Activated T-cell treated with anti-CD3 and anti-CD28 coated beads, Interleukin-2, amount 50 U/mL, for 72 hours (primary cell): ENCODE data around the gene RNLS. TPM values are rescaled to one million over a fixed set of nuclear protein-coding genes. Genes with fewer than 3 reads are reported as not detected.
"Not testable (repeated sequence)": the region's sequence is repeated elsewhere in the genome, so short reads cannot be mapped to it uniquely, and the experiment has no call there.

ENCODE experiments used
- ATAC-seq, 2 donors: fragments of 150-1000 bp; cut with Tn5 transposase; replicated peaks in 1 of 2; 2 replicates each; pipeline ENCODE4 v1.10.0; 2021; ENCODE audit warnings: moderate library complexity in 2 of 2, mild to moderate bottlenecking in 1 of 2
- DNase-seq, 2 donors: peaks; one replicate each; pipeline ENCODE4 v3.0.0; 2021 to 2022; ENCODE audit warnings: mixed read lengths in 1 of 2
- H3K27ac Mint-ChIP-seq: one replicate; pipeline ENCODE4 v1.8.0; 2022; ENCODE audit warnings: mild to moderate bottlenecking, moderate library complexity, mixed read lengths
- H3K27me3 Mint-ChIP-seq: one replicate; pipeline ENCODE4 v1.8.0; 2022; ENCODE audit warnings: low read depth, mixed read lengths
- H3K36me3 Mint-ChIP-seq, 2 donors: one replicate each; pipeline ENCODE4 v1.8.0; 2022; ENCODE audit warnings: mixed read lengths in 2 of 2, mild to moderate bottlenecking in 1 of 2; ENCODE audit not compliant: insufficient read depth in 2 of 2
- H3K4me1 Mint-ChIP-seq: one replicate; pipeline ENCODE4 v1.8.0; 2022; ENCODE audit warnings: low read depth, mixed read lengths
- H3K4me3 Mint-ChIP-seq, 2 donors: one replicate each; pipeline ENCODE4 v1.8.0; 2022; ENCODE audit warnings: mild to moderate bottlenecking in 2 of 2, mixed read lengths in 2 of 2, moderate library complexity in 2 of 2
- H3K9me3 Mint-ChIP-seq, 2 donors: one replicate each; pipeline ENCODE4 v1.8.0; 2022; ENCODE audit warnings: mixed read lengths in 2 of 2
- total RNA-seq, 2 donors: library from RNA; stranded (reverse); gene quantifications; one replicate each; pipeline ENCODE4 v1.2.3, GENCODE V29; 2022

The RNLS gene
- total RNA-seq, 2 donors from 2014 or later = 2.6 to 6.2 TPM

GRCh38 chr10:88286030-88286429, 297.1 kb downstream of the RNLS start:
- DNase-seq (no peak), ATAC-seq (no peak)
- Mint-ChIP-seq H3K36me3 (no peaks in the 10 kb centered on the region), H3K4me3 (no peak overlapping the region), H3K4me1 (peaks cover 16% of the 10 kb centered on the region), H3K9me3 (peaks cover 0 to 2% of the 10 kb centered on the region in 2 donors), H3K27ac (no peak overlapping the region), H3K27me3 (no peaks in the 10 kb centered on the region)

- Mint-ChIP-seq H3K27ac (no peak overlapping the region), H3K4me3 (no peak overlapping the region), H3K27me3 (no peaks in the 10 kb centered on the region), H3K9me3 (peaks cover 0 to 3% of the 10 kb centered on the region in 2 donors), H3K36me3 (no peaks in the 10 kb centered on the region), H3K4me1 (peaks cover 39% of the 10 kb centered on the region)
- no peak for DNase-seq
- ATAC-seq = peak in 1 of 2 donors; percentile 31
These were observed 301.3 kb downstream of the RNLS start for GRCh38 chr10:88281592-88282347.

GRCh38 chr10:88280518-88280917, 302.6 kb downstream of the RNLS start:
- DNase-seq = no peak
- H3K27me3 Mint-ChIP-seq = no peaks in the 10 kb centered on the region
- H3K36me3 Mint-ChIP-seq = no peaks in the 10 kb centered on the region
- H3K4me1 Mint-ChIP-seq = peaks cover 39% of the 10 kb centered on the region
- ATAC-seq = no peak
- H3K9me3 Mint-ChIP-seq = peaks cover 0 to 3% of the 10 kb centered on the region in 2 donors
- H3K27ac Mint-ChIP-seq = no peak overlapping the region
- no peak overlapping the region for H3K4me3 Mint-ChIP-seq

GRCh38 chr10:88278912-88279311, 304.2 kb downstream of the RNLS start:
- Mint-ChIP-seq H3K9me3 (peaks cover 0 to 3% of the 10 kb centered on the region in 2 donors), H3K4me1 (peaks cover 44% of the 10 kb centered on the region), H3K36me3 (no peaks in the 10 kb centered on the region), H3K4me3 (no peak overlapping the region), H3K27me3 (no peaks in the 10 kb centered on the region), H3K27ac (no peak overlapping the region)
- no peak for DNase-seq
- ATAC-seq = peak; percentile 63 to 66

- not testable (repeated sequence) for H3K27ac Mint-ChIP-seq, H3K36me3 Mint-ChIP-seq, H3K9me3 Mint-ChIP-seq, H3K4me3 Mint-ChIP-seq, ATAC-seq, H3K27me3 Mint-ChIP-seq, DNase-seq
- H3K4me1 Mint-ChIP-seq = peaks cover 53% of the 10 kb centered on the region
These were observed 306.2 kb downstream of the RNLS start for GRCh38 chr10:88276945-88277344.

GRCh38 chr10:88274286-88274685, 308.8 kb downstream of the RNLS start:
- Mint-ChIP-seq H3K36me3 (no peaks in the 10 kb centered on the region), H3K27me3 (peaks cover 12% of the 10 kb centered on the region), H3K9me3 (peaks cover 0 to 3% of the 10 kb centered on the region in 2 donors), H3K27ac (no peak overlapping the region), H3K4me1 (peaks cover 53% of the 10 kb centered on the region), H3K4me3 (no peak overlapping the region)
- DNase-seq (no peak), ATAC-seq (no peak)

GRCh38 chr10:88273567-88273966, 309.6 kb downstream of the RNLS start:
- H3K36me3 Mint-ChIP-seq = no peaks in the 10 kb centered on the region

GRCh38 chr10:88271761-88272543, 311.2 kb downstream of the RNLS start:
- ATAC-seq = peak; percentile 62 to 66
- peak overlapping the region; percentile 85 for H3K27ac Mint-ChIP-seq
- H3K4me1 Mint-ChIP-seq = peaks cover 46% of the 10 kb centered on the region

More at GRCh38 chr10:88273567-88273966, 309.6 kb downstream of the RNLS start:
- Mint-ChIP-seq H3K27me3 (peaks cover 15% of the 10 kb centered on the region), H3K27ac (no peak overlapping the region), H3K4me3 (no peak overlapping the region), H3K4me1 (peaks cover 46% of the 10 kb centered on the region), H3K9me3 (peaks cover 0 to 3% of the 10 kb centered on the region in 2 donors)
- ATAC-seq (no peak), DNase-seq (no peak)

GRCh38 chr10:88270871-88271713, 312.0 kb downstream of the RNLS start:
- no peaks in the 10 kb centered on the region for H3K9me3 Mint-ChIP-seq
- peaks cover 37% of the 10 kb centered on the region for H3K27me3 Mint-ChIP-seq
- peak overlapping the region; percentile 85 for H3K27ac Mint-ChIP-seq
- ATAC-seq (peak; percentile 91 to 92), DNase-seq (peak; percentile 62 to 66)
- no peaks in the 10 kb centered on the region for H3K36me3 Mint-ChIP-seq
- H3K4me3 Mint-ChIP-seq = peak overlapping the region; percentile 64 to 78
- H3K4me1 Mint-ChIP-seq = peaks cover 53% of the 10 kb centered on the region

More at GRCh38 chr10:88271761-88272543, 311.2 kb downstream of the RNLS start:
- DNase-seq = no peak
- H3K9me3 Mint-ChIP-seq = no peaks in the 10 kb centered on the region
- H3K36me3 Mint-ChIP-seq = no peaks in the 10 kb centered on the region
- H3K4me3 Mint-ChIP-seq = peak overlapping the region; percentile 64 to 78
- peaks cover 31% of the 10 kb centered on the region for H3K27me3 Mint-ChIP-seq

GRCh38 chr10:88270061-88270808, 312.9 kb downstream of the RNLS start:
- ATAC-seq = no peak
- H3K36me3 Mint-ChIP-seq = no peaks in the 10 kb centered on the region
- H3K4me3 Mint-ChIP-seq = peak overlapping the region in 1 of 2 donors; percentile 78
- DNase-seq = no peak
- H3K27ac Mint-ChIP-seq = no peak overlapping the region
- peaks cover 44% of the 10 kb centered on the region for H3K27me3 Mint-ChIP-seq
- no peaks in the 10 kb centered on the region for H3K9me3 Mint-ChIP-seq
- peaks cover 53% of the 10 kb centered on the region for H3K4me1 Mint-ChIP-seq

GRCh38 chr10:88262591-88263234, 320.4 kb downstream of the RNLS start:
- H3K9me3 Mint-ChIP-seq = peaks cover 0 to 2% of the 10 kb centered on the region in 2 donors
- ATAC-seq = no peak
- H3K27ac Mint-ChIP-seq = no peak overlapping the region
- peaks cover 8% of the 10 kb centered on the region for H3K4me1 Mint-ChIP-seq
- H3K36me3 Mint-ChIP-seq = no peaks in the 10 kb centered on the region
- DNase-seq = no peak
- H3K4me3 Mint-ChIP-seq = no peak overlapping the region
- H3K27me3 Mint-ChIP-seq = peaks cover 28% of the 10 kb centered on the region

GRCh38 chr10:88261152-88261551, 322.0 kb downstream of the RNLS start:
- no peak overlapping the region for H3K4me3 Mint-ChIP-seq
- peaks cover 0 to 2% of the 10 kb centered on the region in 2 donors for H3K9me3 Mint-ChIP-seq
- H3K27me3 Mint-ChIP-seq = peaks cover 14% of the 10 kb centered on the region
- ATAC-seq (no peak), DNase-seq (no peak)
- H3K27ac Mint-ChIP-seq = no peak overlapping the region
- H3K4me1 Mint-ChIP-seq = no peaks in the 10 kb centered on the region
- H3K36me3 Mint-ChIP-seq = no peaks in the 10 kb centered on the region
